ENCODE data around the gene RETN.

The RETN gene

DNA sequence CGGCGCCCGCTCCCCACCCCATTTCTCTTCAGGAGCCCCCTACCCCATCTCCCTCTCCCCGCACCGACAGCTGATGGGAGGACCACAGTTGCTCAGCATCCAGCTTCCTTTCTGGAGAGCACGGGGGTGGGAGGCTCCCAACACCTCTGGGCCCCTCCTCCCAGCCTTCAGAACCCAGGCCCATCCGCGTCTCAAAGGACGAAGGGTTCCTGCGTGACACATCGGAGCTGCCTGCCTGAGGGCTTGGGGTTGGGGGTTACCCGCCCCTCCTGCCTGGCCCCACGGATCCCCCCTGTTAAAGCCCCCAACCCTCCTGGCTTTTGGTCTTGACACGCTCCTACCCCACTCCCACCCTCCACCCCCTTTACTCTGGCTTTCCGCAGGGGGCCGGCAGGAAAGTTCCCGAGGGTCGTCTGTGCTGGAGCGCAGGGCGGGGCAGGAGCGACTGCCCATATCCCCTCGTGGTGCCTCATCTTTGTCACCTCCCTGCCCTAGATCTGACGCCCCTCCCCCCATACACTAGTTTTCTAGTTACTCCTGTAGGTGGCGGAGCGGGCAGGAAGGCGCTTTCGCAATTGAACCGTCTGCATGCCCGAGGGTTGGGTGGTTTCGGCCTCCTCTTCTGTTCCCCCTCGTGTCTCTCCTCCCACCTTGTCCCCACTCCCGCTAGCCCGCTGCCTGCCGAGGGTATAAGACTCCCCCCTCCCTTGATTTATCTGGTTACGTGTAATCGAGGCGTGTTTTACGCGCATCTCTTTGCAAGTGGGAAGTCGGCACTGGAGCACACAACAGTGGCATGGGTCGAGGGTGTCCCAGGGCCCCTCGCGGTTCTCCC lies 12.7 kb downstream of the RETN start:
- peak; percentile 48 to 76 for DNase-seq (ENCODE audit: low read depth in 2 of 2)

GRCh38 chr19:7682175-7682855 lies 13.5 kb downstream of the RETN start:
- DNase-seq (ENCODE audit: low read depth in 2 of 2), result no peak

- no peak for DNase-seq (ENCODE audit: low read depth in 2 of 2)
Observed at GRCh38 chr19:7685546-7686445, 16.9 kb downstream of the RETN start.

DNA sequence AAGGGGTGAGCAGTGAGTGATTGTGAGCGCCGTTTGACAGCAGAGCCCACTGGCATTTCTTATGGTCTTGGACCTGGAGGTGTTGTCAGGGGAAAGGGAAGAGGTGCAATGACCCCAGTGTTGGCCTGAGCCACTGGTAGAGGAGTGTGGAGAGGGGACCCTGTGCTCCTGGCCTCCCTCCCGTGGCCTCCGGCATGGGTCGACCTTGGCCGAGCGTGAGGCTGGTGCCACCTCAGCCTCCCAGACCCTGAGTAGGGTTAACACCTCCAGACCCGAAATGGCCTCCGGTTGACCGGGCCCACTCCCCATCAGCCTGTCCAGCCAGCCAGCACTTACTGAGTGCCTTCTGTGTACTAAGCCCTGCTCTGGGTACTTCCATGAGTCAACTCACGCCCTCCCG lies 18.3 kb downstream of the RETN start:
- no peak for DNase-seq (ENCODE audit: low read depth in 2 of 2)

- no peak for DNase-seq (ENCODE audit: low read depth in 2 of 2)
Observed at GRCh38 chr19:7689165-7689564, 20.3 kb downstream of the RETN start.

DNA sequence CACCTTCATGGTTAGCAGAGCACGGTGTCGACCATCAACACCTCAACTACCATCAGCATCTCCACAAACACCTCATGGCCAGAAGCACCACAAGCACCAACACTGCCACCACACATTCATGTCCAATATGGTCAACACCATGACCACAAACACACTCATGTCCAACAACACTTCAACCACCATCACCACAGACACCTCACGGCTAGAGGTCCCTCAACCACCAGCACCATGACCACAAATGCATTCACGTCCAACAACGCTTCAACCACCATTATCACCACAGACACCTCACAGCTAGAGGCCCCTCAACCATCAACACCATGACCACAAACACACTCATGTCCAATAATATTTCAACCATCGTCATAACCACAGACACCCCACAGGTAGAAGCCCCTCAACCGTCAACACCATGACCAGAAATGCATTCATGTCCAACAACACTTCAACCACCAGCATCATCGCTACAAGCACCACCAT lies 22.0 kb downstream of the RETN start:
- DNase-seq (ENCODE audit: low read depth in 2 of 2), result no peak

DNA sequence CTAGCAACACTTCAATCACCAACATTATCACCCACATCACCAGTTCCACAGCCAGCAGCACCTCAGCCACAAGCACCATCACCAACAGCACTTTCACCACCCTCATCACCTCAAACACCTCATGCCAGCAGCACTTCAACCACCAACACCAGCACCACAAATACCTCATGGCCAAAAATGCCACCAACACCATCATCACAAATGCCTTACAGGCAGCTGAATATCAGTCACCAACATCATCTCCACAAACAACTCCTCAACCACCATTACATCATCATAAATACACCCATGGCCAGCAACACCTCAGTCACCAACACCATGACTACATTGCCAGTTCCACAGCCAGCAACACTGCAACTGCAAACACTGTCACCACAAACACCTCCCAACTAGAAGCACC lies 22.6 kb downstream of the RETN start:
- DNase-seq (ENCODE audit: low read depth in 2 of 2), result no peak

DNA sequence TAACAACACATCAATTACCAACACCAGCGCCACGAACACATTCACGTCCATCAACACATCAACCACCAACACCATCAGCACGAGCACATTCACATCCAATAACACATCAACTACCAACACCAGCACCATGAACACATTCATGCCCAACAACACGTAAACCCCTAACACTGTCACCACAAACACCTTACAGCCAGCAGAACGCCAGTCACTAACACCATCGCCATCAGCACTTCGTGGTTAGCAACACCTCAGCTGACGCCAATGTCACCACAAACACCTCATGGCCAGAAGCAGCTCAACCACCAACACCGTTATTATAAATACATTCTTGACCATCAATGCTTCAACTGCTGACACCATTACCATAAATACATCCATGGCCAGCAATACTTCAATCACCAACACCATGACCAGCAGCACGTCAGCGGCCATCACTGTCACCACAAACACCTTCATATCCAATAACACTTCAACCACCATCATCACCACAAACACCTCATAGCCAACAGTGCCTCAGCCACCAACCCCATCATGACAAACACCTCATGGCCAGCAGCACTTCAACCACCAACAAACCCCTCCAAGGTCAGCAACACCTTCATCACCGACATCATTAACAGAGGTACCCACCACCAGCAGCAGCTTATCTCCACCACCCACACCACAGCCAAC lies 23.7 kb downstream of the RETN start:
- no peak for DNase-seq (ENCODE audit: low read depth in 2 of 2)

GRCh38 chr19:7694499-7694898 lies 25.6 kb downstream of the RETN start:
- no peak for DNase-seq (ENCODE audit: low read depth in 2 of 2)

DNA sequence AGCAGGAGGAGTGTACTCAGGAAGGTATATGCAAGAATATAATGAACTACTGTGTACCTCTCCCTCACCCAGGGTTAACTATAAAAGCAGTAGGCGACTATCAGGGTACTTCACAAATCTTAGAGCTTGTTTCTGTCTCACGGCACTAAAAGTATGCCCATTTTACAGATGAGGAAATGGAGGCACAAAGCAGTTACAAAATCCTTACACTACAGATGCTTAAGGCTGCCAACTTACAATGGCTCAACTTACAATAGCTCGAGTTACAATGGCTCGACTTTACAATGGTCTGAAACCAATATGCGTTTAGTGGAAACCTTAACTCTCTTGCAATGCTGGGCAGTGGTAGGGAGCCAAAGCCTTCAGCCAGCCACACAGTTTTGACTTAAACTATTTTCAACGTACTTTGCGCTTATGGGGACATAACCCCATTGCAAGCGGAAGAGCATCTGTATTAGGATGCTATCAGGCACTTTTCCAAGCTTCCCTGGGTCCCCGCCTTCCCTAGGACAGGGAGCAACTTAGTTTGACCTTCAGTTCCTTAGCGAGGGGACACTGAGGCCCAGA lies 29.0 kb downstream of the RETN start:
- DNase-seq (ENCODE audit: low read depth in 2 of 2), result no peak

GRCh38 chr19:7698583-7698982 lies 29.7 kb downstream of the RETN start:
- DNase-seq (ENCODE audit: low read depth in 2 of 2), result no peak

GRCh38 chr19:7699003-7699402 lies 30.2 kb downstream of the RETN start:
- no peak for DNase-seq (ENCODE audit: low read depth in 2 of 2)

GRCh38 chr19:7699417-7700401 lies 30.9 kb downstream of the RETN start:
- no peak for DNase-seq (ENCODE audit: low read depth in 2 of 2)

DNA sequence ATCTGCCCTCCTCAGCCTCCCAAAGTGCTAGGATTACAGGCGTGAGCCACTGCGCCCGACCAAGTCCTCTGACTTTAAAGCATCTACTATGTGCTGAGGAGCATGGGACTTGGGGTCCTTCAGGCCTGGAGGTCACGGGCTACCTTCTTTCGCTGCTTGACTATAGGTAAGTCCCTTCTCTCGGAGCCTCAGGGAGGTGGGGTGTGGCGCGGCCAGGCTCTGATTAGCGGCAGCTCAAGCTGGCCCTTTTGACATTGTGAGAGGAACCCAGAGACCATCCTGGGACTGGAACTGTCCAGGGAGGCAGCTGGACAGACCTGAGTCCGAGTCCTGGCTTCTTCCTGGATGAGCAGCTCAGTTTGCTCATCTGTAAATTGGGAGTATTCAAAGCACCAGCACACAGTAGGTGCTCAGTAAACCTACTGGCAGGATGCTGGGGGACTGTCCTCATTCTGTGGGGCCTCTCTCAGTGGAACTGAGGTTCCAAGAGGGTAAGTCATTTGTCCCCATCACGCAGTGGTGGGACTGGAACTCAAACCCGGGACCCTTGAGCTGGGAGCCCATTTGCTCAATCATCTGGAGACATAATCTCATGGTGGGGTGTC lies 32.3 kb downstream of the RETN start:
- no peak for DNase-seq (ENCODE audit: low read depth in 2 of 2)

DNA sequence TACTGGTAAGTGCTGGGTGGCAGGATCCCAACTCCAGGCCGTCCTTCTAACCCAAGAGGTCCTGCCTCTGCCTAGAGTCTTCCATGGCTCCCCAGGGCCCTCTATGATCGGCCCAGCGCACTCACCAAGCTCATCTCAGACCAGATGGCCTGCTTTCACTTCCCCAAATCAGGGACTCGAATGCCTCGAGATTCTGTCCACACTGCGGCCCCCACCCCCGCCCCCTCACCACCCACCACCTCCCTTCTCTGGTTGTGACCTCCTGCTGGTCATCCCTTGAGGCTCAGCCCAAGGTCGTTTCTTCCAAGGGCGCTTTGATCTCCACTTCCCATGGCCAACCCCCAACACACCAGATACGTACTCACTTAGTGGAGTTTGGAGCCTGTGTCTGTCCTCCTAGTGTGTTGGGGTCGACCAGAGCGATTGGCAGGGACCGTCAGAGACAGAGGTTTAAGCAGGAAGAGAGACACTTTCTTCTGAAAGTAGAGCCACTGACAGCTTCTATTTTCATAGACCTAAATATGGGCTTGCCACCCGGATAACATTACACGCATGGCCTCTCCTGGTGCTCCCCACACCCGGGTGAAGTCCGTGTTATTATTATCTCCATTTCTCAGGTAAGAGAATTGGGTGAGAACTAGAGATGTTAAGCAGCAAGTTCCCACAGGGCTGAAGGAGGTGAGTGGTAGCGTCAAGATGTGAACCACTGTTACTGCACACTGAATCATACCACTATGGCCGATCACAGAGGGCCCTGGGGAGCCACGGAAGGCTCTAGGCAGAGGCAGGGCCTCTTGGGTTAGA lies 33.0 kb downstream of the RETN start, which contains the start of gene FCER2:
FCER2 (minus strand) TSS at position 478 of the 804 bp plus-strand sequence. CDS start 2,371 bp downstream, outside the sequence.
- no peak for DNase-seq (ENCODE audit: low read depth in 2 of 2)

DNA sequence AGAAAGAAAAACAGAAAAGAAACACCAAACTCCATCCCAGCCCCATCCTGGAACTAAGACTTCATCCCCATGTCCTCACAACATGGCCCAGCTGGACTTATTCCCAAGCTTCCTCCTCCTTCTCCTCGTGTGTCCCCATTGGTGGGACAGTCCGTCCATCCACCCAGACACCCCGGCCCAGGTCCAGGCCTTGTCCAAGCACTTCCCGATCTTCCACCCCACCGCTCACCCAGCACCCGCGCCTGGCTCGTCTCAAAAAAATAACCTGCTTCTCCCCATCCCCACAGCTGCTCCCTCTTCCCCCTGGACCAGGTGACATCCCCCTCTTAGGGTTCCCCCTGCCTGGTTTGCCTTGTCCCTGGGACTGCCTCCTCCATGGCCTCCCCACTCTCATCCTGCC lies 34.5 kb downstream of the RETN start:
- DNase-seq (ENCODE audit: low read depth in 2 of 2), result no peak

DNA sequence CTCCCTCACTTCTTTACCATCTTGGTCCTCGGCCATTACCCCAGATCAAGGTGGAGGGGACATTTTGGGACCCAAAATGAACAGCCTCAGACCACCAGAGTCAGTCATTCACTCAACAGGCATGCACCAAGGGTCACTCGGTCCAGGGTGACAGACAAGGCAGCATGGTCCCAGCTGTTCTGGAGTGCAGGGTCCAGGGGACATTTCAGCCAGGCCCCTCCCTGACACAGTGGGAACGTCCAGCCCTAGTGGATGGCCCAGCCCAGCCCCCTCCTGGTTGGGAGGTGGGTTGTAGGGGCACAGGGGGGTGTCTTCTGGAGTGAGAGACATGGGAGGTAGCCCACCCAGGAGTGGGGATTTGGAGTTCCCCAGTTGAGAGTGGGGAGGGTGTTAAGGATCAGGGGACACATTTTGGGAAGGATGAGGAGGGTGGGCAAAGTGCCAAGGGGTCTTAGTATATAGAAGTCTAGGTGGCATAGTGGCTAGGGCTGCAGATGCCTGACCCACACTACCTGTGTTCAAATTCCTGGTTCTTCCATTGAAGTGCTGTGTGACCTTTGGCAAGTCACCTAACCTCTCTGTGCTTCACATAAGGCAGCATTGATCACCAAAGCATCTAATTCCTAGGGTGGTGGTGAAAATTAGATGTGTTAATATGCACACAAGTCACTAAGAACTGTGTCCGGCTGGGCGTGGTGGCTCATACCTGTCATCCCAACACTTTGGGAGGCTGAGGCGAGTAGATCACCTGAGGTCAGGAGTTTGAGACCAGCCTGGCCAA lies 35.6 kb downstream of the RETN start:
- DNase-seq (ENCODE audit: low read depth in 2 of 2), result no peak

All from stimulated activated CD8-positive, alpha-beta memory T cell treated with anti-CD3 and anti-CD28 coated beads, Interleukin-15, amount 100 ng/mL, for 4 hours (primary cell).